Breast epithelium (tissue), 3 donors: Measurements from ENCODE around the gene NR4A1.

Experiments used
- CTCF ChIP-seq, 3 donors: fragments of 450-650 bp; IDR thresholded peaks; one replicate each; pipeline ENCODE4 v1.5.1; 2016 to 2017; ENCODE audit warnings: antibody characterized with exemption in 3 of 3, mild to moderate bottlenecking in 3 of 3, moderate library complexity in 3 of 3
- POLR2A ChIP-seq: fragments of 450-650 bp; IDR thresholded peaks from one replicate; pipeline ENCODE4 v1.6.1; 2016; ENCODE audit warnings: antibody characterized with exemption, mild to moderate bottlenecking, moderate library complexity

DNA sequence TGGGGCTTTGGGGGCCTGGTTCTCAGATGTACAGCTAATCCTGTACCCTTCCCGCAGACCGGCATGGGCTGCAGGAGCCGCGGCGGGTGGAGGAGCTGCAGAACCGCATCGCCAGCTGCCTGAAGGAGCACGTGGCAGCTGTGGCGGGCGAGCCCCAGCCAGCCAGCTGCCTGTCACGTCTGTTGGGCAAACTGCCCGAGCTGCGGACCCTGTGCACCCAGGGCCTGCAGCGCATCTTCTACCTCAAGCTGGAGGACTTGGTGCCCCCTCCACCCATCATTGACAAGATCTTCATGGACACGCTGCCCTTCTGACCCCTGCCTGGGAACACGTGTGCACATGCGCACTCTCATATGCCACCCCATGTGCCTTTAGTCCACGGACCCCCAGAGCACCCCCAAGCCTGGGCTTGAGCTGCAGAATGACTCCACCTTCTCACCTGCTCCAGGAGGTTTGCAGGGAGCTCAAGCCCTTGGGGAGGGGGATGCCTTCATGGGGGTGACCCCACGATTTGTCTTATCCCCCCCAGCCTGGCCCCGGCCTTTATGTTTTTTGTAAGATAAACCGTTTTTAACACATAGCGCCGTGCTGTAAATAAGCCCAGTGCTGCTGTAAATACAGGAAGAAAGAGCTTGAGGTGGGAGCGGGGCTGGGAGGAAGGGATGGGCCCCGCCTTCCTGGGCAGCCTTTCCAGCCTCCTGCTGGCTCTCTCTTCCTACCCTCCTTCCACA lies 7.6 kb downstream of the NR4A1 start:
- TF ChIP-seq CTCF (IDR thresholded peaks at IDR 0.05): no peak
- no peak for TF ChIP-seq POLR2A
